Heart left ventricle (tissue), 13 donors: ENCODE measurements around the gene DYNLT2.

Experiments used
- POLR2A ChIP-seq, 2 donors: fragments of 450-650 bp; IDR thresholded peaks; one replicate each; pipeline ENCODE4 v1.6.1; 2017; ENCODE audit warnings: antibody characterized with exemption in 2 of 2, mild to moderate bottlenecking in 2 of 2, moderate library complexity in 2 of 2
- TF ChIP-seq, protein P1 (sequence below), 12 donors: fragments of 200-600 bp; sonication (generic) in 4 of 12; IDR thresholded peaks; one replicate each; pipeline versions ENCODE4 v1.5.0 to v1.8.0; 2018 to 2022; ENCODE audit warnings: antibody characterized with exemption in 12 of 12, mild to moderate bottlenecking in 5 of 12
- donor health status: ischemic (EF 13 %, LVEDD 7.1; RV severe dilation, severe dysfunction).
- donor health status: DM: no; HTN: yes; CAD: no.
- donor health status: DM: no; HTN: no; CAD: no.
- donor health status: ischemic (EF 25% LVEDD 6.9; RV normal size, moderate dysfunction).
- donor health status: ischemic (EF 25% LVEDD 5.7; RV mildly dilated, moderate dysfunction).
- donor health status: ischemic (EF 35%, LVEDD 5.7; RV mildly dilated, moderate dysfunction).
- donor health status: nonischemic (EF 11% LVEDD 7.7; RV severe dilation, severe dysfunction).
- donor health status: DM: yes; HTN: yes; CAD: no.
- donor health status: PGD.
- donor health status: ischemic (EF 29% LVEDD 5.4; RV normal size, mild dysfunction).
- donor health status: nonischemic (EF 23%, LVEDD 6.1; RV moderate dilation, normal function).

DNA sequence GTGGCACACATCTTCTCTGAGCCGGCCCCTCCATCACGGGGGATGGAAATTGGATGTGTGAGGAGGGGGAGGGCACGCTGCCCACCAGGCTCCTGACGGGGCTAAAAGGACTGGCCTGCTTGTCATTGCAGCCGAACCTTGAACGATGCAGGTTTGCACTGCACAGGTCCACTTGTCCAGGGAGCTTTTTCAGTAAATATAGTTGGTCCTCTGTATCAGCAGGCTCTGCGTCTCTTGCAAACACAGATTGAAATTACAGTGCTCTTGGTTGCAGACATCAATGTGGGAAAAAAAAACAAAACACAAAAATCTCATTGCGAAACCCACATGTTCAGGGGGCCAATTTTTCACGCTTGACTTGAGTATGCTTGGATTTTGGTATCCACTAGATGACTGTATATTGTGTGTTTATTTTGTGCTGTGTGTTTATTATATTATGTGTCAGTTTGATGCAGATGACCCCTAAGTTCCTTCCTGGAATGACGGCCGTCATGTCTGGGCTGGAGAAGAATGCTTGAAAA lies 29.3 kb upstream of the DYNLT2 start:
- TF ChIP-seq, protein P1, sequence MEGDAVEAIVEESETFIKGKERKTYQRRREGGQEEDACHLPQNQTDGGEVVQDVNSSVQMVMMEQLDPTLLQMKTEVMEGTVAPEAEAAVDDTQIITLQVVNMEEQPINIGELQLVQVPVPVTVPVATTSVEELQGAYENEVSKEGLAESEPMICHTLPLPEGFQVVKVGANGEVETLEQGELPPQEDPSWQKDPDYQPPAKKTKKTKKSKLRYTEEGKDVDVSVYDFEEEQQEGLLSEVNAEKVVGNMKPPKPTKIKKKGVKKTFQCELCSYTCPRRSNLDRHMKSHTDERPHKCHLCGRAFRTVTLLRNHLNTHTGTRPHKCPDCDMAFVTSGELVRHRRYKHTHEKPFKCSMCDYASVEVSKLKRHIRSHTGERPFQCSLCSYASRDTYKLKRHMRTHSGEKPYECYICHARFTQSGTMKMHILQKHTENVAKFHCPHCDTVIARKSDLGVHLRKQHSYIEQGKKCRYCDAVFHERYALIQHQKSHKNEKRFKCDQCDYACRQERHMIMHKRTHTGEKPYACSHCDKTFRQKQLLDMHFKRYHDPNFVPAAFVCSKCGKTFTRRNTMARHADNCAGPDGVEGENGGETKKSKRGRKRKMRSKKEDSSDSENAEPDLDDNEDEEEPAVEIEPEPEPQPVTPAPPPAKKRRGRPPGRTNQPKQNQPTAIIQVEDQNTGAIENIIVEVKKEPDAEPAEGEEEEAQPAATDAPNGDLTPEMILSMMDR (IDR thresholded peaks at IDR 0.05), result no peak
- TF ChIP-seq POLR2A (IDR thresholded peaks at IDR 0.05), result no peak
